ENCODE data around the gene TMEM213.

The TMEM213 gene

DNA sequence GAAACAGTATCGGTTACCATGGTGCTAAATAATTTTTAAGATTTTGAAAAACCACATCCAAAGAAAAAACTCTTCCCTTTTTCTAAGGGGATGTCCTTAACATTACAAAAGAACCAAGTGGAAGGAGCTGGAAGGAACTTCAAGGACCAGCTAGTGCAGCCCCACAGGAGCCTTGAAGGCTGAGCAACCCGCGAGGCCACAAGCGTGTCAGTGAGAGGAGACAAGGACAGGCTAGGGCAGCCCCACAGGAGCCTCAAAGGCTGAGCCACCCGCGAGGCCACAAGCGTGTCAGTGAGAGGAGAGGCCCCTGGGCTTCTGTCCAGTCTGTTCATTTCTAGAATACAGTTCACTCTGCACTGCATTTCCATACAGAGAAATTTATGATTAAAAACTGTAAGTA lies 80.3 kb downstream of the TMEM213 start:
- DNase-seq = no peak

DNA sequence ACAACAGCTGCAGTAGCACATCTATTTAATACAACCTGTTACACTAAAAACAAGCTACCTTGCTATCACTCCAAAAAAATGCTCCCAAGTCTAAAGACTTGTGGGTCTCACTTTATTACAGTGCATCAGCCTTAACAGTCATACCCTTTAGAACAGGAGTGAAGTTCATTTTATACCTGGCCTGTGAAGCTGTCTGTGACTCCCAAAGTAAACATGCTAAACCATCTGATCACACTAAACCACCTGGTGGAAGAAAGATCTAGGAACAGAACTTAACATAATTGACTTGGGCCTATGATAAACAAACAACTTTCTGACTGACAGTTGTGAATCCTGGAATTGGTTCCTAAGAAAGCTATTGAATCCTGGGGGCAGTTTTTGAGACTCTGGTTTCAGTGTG lies 81.1 kb downstream of the TMEM213 start:
- no peak for DNase-seq

DNA sequence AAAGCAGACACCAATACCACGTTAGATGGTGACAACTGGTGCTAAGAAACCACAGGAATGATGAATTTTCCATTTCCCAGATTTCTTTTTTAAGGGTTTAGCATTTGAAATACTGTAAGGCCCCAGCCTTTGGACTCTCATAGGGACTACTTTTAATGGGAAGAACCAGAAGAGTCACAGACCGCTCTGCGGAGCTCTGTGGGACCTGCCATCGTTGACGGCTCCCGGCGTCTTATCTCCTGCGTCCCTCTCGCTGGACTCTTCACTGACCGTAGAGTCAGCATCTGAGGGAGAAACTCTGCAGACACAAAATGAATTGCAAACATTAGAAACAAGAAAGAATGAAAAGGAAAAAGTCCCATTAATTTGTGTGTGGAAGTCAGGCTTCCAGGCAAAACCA lies 81.6 kb downstream of the TMEM213 start:
- no peak for DNase-seq

DNA sequence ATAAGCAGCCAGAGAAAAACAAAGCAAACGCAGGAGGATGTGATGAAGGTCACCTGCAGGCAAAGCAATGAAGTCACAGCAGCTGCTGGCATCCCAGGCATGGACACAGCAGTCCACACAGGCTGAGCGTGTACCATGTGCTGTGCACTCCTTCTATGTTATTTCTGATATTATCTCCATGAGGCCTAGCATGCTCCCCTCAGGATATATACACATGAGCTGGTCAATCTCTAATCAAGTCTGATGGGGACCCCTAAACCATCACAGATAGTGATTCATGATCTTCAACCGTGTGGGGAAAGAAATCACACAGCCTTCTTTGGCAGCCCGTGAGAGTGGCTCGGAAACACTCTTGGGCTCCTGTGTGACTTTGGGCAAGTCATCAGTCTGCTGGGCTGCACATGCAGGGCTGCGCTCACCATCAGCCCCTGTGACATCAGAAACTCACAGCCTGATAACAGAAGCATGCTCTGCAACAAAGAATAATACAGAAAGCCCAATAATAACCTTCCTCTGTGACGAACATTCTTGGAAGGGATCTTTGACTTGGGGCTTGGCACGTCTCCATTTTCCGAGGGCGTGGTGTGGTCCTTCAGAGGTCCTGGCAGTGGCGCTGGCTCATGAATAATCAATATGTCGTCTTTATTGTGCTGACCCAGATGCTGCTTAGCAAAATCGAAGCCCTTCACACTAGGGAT lies 83.2 kb downstream of the TMEM213 start:
- no peak for DNase-seq

DNA sequence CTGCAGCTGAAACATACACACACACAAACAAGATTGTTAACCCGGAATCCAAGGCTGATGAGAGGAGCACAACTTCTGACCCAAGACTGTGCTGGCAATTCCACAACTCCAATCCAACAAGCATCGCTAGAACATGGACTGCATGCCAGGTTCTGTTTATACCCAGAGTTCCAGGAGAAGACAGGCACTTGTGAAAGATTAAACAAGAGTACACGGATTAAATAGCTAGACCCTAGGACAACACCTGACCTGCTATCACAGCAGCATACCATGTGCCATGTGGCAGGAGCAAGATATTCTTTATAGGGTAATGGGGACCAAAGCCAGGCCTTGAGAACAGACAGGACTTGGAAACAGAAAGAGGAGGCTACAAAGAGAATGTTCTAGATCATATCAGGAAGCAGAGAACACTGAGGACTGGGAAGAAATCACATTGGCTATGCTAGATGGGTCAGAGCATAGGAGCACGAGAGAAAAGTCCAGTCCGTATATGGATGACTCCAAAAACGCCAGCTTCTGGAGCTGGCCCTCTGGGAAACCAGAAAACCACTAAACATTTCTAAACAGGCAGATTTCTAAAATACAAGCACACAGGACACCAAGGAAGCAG lies 83.9 kb downstream of the TMEM213 start:
- no peak for DNase-seq

DNA sequence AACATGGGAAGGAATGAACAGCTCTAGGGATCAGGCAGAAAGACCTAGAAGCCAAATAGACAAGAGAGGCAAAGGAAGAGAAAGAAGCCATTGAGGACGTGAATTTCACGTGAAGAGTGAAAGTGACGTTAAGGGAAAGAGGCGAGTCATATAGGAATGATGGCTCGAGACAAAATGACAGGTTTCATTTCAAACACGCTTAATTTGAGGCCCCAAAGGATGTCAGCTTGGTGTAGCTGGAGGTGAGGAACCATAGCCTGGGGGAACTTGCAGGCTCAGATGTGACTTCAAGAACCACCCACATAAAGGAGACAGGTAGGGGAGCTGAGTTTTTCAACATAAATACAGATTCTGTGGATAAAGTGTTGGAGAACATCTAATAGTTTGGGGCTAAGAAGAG lies 84.5 kb downstream of the TMEM213 start:
- no peak for DNase-seq

DNA sequence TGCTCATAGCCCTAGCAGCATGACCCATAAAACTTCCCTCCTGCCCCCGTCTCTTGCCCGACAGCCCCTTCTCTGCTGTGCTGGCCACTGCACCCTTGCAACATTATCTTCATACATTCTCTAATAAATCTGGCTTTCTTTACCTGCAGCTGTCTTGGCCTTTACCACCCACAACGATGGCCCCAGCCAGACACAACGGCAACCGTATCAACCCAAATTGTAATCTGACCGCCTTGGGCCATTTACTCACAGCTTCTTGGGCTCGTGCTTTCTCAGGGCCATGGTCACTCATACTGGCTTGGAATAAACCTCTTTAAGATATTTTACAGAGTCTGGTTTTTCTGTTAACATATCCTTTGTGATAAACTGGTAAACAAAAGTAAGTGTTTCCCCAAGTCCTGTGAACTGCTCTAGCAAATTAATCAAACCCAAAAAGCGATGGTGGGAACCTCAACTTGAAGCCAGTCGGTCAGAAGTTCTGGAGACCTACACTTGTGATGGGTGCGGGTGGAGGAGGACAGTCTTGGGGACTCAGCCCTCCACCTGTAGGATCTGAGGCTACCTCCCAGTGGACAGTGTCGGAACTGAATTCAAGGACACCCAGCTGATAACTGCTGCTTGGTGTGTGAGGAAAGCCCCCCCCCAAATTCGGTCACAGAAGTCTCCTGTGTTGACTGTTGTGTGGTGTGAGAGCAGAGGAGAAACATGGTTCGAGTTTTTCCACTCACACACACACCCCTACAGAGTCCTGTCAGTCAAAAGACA lies 87.8 kb downstream of the TMEM213 start:
- DNase-seq = no peak

DNA sequence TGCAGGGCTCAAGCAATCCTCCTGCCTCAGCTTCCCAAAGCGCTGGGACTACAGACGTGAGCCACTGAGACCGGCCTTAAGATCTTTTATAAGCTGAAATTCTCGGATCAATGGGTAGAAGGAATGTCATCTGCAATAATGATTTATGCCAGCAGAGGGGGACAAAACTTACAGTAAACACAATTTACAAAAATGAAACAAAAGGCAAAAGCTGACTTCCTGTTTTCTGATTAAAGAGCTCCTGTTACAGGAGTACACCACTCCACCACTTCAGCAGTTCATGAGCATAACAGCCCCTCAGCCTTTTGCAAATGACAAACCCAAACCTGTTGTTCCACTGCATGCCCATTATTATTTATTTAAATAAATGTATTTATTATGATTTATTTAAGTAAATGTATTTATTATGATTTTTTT lies 88.7 kb downstream of the TMEM213 start:
- no peak for DNase-seq

DNA sequence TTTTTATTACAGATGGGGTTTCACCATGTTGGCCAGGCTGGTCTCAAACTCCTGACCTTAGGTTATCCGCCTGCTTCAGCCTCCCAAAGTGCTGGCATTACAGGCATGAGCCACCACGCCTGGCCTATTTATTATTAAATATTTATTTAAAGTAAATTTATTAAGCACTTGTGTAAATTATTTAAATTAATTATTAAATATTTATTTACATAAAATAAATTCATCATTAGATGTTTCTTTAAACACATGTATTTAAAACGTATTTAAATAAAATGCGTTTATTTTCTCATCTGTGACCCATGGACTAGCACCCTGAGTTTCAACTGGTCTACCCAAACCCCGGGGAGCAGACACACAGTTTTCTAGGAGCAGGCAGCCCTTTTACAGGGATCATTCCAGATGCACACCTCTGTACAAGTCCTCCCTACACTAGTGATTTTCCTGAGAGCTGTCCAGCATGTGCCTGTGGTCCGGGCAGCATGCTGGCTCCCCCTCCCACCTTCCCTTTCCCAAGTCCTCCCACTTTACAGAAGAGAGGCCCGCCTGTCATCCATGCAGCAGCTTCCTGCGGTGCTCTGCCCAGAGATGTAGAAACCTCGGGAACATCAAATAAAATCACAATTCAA lies 89.4 kb downstream of the TMEM213 start:
- DNase-seq = no peak

All from activated naive CD4-positive, alpha-beta T cell (primary cell).